Pancreas (tissue), 10 donors: Measurements from ENCODE around the gene SYNGR3. TPM values are rescaled to one million over a fixed set of nuclear protein-coding genes. Genes with fewer than 3 reads are reported as not detected.

Experiments
- ATAC-seq, 4 donors: fragments of 200-7000 bp; cut with Tn5 transposase; one replicate each; pipeline versions ENCODE4 v1.8.0 to v1.9.1; 2020; ENCODE audit warnings: mild to moderate bottlenecking in 4 of 4, moderate library complexity in 4 of 4
- DNase-seq, 6 donors: peaks; one replicate each; pipeline ENCODE4 v3.0.0-alpha.2; 2020
- FAIRE-seq: peaks from 2 replicates; lab custom pipeline; 2012; peaks lifted over from hg19 to GRCh38; lab: Jason Lieb, UNC
- H3K27ac ChIP-seq, 4 donors: fragments of 200-600 bp; sonication (generic); 1 replicate in 3 of 4; 2 replicates in 1 of 4; pipeline versions ENCODE4 v1.5.0 to v1.8.0; 2020
- H3K27me3 ChIP-seq, 4 donors: fragments of 200-600 bp; one replicate each; pipeline ENCODE4 v1.8.0; 2021
- H3K36me3 ChIP-seq, 3 donors: fragments of 200-600 bp; sonication (generic) in 1 of 3; one replicate each; pipeline versions ENCODE4 v1.5.0 to v1.8.0; 2020 to 2021
- H3K4me1 ChIP-seq, 3 donors: fragments of 200-600 bp; one replicate each; pipeline ENCODE4 v1.8.0; 2021
- H3K4me3 ChIP-seq, 4 donors: fragments of 200-600 bp; sonication (generic) in 2 of 4; one replicate each; pipeline versions ENCODE4 v1.5.0 to v1.8.0; 2020 to 2021
- H3K9me3 ChIP-seq, 4 donors: fragments of 200-600 bp; one replicate each; pipeline ENCODE4 v1.8.0; 2021
- CTCF ChIP-seq, 4 donors: fragments of 200-600 bp; sonication (generic) in 3 of 4; IDR thresholded peaks; one replicate each; pipeline versions ENCODE4 v1.5.0 to v1.8.0; 2021; ENCODE audit warnings: antibody characterized with exemption in 4 of 4
- WGBS, 2 donors: extraction: QIAGEN DNeasy Blood & Tissue Kit; methylation state at CpG; one replicate each; pipeline ENCODE4 v1.1.7; 2013; 5-methylcytosine and 5-hydroxymethylcytosine counted together
- intact Hi-C, 3 donors: fragments of 100-400 bp; cut with DNase I; formaldehyde crosslinking; loops; one replicate each; pipeline versions ENCODE4 v1.11.1 to v1.14.2; 2022
- polyA plus RNA-seq, 2 donors: library from polyadenylated mRNA; stranded (reverse); fragments of 200-250 nt; gene quantifications; one replicate each; pipeline ENCODE4 v1.2.3, GENCODE V29; 2013
- total RNA-seq, 6 donors: library from RNA; stranded (reverse); fragmentation: NEBNext Ultra II Directional in 4 of 6; extraction: Animal tissue kit (Norgen Biotek cat#: 25700) in 4 of 6; gene quantifications; one replicate each; pipeline versions ENCODE4 v1.2.1 to v1.2.4, GENCODE V29; 2021 to 2023
- donor health status: healthy with polysubstance abuse.
- donor health status: DM: no; HTN: no; CAD: no; lungs with moderate emphysema.
- donor health status: DM: no; HTN: no; CAD: no.
- donor health status: control.
- donor health status: control.
- donor health status: Bipolar disorder and iron deficiency.
- donor health status: DM: yes; HTN: yes; CAD: no.
- donor health status: DM: no; HTN: no; CAD: no.
- donor health status: DM: no; HTN: no; CAD: no.
- donor health status: DM: yes; HTN: yes; CAD: no.

The SYNGR3 gene
- total and polyA plus RNA-seq, 8 donors: 0.19 to 3.1 (median 0.61) TPM

GRCh38 chr16:1998852-1999801 is 9.4 kb downstream of the SYNGR3 start:
- intact Hi-C loops: no loop called here
- no peaks in the 10 kb centered on the region for H3K27me3 ChIP-seq
- 93% methylated on average over 30 to 39 of the region's 39 CpGs for WGBS, 2 donors
- DNase-seq: peak in 5 of 6 donors; percentile 7 to 80 (median 39)
- no peak for ATAC-seq
- FAIRE-seq: no peak
- no peak overlapping the region for H3K27ac ChIP-seq
- H3K9me3 ChIP-seq: no peaks in the 10 kb centered on the region
- TF ChIP-seq CTCF (IDR thresholded peaks at IDR 0.05): no peak
- no peak overlapping the region for H3K4me3 ChIP-seq
- H3K36me3 ChIP-seq: peaks cover 19 to 64% (median 39%) of the 10 kb centered on the region in 3 donors
- H3K4me1 ChIP-seq: peaks cover 2 to 6% (median 3%) of the 10 kb centered on the region in 3 donors

- Histone ChIP-seq H3K36me3 (peaks cover 19 to 64% (median 39%) of the 10 kb centered on the region in 3 donors), H3K4me1 (peaks cover 9 to 15% (median 10%) of the 10 kb centered on the region in 3 donors), H3K9me3 (no peaks in the 10 kb centered on the region), H3K4me3 (no peak overlapping the region), H3K27me3 (no peaks in the 10 kb centered on the region), H3K27ac (no peak overlapping the region)
- 88 to 90% methylated on average over 26 to 28 of the region's 28 CpGs for WGBS, 2 donors
- FAIRE-seq (no peak), ATAC-seq (no peak), DNase-seq (peak in 4 of 6 donors; percentile 16 to 79 (median 46))
- TF ChIP-seq CTCF (IDR thresholded peaks at IDR 0.05): no peak
- intact Hi-C loops: no loop called here
Measured at GRCh38 chr16:1999866-2000514, 10.2 kb downstream of the SYNGR3 start.

- DNase-seq (peak in 2 of 6 donors; percentile 27 to 69), ATAC-seq (no peak), FAIRE-seq (no peak)
- no peak overlapping the region for H3K27ac ChIP-seq
- H3K27me3 ChIP-seq: no peaks in the 10 kb centered on the region
- peaks cover 9 to 23% (median 20%) of the 10 kb centered on the region in 3 donors for H3K4me1 ChIP-seq
- intact Hi-C loops: no loop called here
- no peak overlapping the region for H3K4me3 ChIP-seq
- WGBS, 2 donors: 95 to 96% methylated on average over 18 to 19 of the region's 19 CpGs
- no peaks in the 10 kb centered on the region for H3K9me3 ChIP-seq
- TF ChIP-seq CTCF (IDR thresholded peaks at IDR 0.05): no peak
- H3K36me3 ChIP-seq: peaks cover 19 to 64% (median 39%) of the 10 kb centered on the region in 3 donors
Measured at GRCh38 chr16:2001035-2001434, 11.3 kb downstream of the SYNGR3 start.

GRCh38 chr16:2001456-2002355 is 11.9 kb downstream of the SYNGR3 start:
- ATAC-seq: no peak
- no peaks in the 10 kb centered on the region for H3K9me3 ChIP-seq
- FAIRE-seq: no peak
- H3K27me3 ChIP-seq: no peaks in the 10 kb centered on the region
- no peak overlapping the region for H3K27ac ChIP-seq
- no peak for TF ChIP-seq CTCF (IDR thresholded peaks at IDR 0.05)
- WGBS, 2 donors: 92 to 94% methylated on average over 47 to 53 of the region's 53 CpGs
- H3K36me3 ChIP-seq: peaks cover 19 to 64% (median 39%) of the 10 kb centered on the region in 3 donors
- intact Hi-C loops: no loop called here
- DNase-seq: peak in 5 of 6 donors; percentile 8 to 80 (median 51)
- H3K4me1 ChIP-seq: peaks cover 9 to 25% (median 24%) of the 10 kb centered on the region in 3 donors
- H3K4me3 ChIP-seq: no peak overlapping the region
